GM19351 (cell line): Measurements from ENCODE around the gene PPT2.

Experiments used
- ATAC-seq: cut with Tn5 transposase; IDR thresholded peaks from one replicate; pipeline ENCODE4 v1.9.1; 2021; ENCODE audit warnings: mild to moderate bottlenecking, moderate library complexity; ENCODE audit not compliant: unreplicated experiment

Gene PPT2

DNA sequence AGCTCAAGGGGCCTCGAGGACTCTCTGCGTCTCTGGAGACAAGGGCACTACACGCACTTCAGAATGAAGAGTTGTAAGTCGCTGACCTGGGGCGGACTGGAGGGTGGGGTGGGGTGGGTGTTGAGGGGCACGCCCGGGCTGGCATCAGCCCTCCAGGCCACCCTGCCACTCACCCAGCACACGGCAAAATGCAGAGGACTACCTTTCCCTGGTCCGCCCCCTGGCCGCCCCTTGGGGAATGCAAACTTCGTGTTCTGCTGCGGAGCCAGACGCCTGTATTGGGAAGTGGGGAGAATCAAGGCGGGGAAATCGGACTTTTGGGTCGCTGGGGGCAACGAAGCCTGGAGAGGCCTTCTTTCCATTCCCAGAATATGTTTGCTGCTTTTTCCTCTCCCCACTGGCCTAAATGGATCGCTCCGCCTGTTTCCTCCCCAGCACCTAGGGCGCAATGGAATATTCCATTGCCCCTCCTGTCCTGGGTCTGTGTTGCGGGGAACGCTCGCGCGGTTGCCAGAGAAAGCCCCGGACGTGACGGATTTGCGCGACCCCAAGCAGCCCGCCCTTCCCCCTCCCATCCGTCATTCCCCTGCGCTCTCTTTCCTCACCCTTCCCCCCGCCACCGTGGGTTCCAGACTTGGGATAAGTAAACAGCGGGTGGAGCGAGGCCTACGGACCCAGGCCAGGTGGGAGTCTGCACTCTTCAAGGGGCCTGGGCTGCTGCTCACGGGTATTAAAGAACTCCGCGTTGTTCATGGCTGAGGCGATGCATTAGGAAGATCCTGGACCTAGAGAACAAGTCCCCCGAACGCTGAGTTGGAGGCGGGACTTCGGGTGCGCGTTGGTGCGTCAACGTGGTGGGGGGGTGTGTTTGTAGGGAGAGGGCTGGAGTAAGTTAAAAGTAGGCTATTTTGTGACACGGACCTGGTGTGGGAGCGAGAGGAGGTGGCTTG is at the start of gene PPT2:
Gene PPT2, plus strand, starts transcription at position 578 of the 950 bp plus-strand sequence. CDS start 454 bp downstream, outside the sequence.
- no peak for ATAC-seq

GRCh38 chr6:32105433-32105832 is 48.5 kb upstream of the PPT2 start:
- no peak for ATAC-seq

DNA sequence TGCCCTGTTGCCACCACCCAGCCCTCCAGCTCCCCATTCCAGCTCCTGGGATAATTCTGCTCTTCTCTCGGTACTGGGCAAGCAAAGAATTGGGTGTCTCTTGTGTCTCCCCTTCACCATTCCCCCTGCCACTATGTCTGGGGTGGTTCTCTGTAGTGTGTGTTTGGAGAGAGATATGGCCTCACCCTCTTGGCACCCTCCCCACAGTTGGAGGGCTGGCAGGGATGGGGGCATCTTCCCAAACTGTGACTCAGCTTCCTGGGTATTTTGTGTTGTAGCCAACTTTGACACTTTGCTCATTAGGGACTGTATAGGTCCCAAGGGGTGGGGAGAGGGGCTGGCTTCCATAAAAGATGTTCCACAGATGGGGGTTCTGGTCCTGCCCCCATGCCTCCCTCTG is 46.5 kb upstream of the PPT2 start:
- ATAC-seq = no peak

DNA sequence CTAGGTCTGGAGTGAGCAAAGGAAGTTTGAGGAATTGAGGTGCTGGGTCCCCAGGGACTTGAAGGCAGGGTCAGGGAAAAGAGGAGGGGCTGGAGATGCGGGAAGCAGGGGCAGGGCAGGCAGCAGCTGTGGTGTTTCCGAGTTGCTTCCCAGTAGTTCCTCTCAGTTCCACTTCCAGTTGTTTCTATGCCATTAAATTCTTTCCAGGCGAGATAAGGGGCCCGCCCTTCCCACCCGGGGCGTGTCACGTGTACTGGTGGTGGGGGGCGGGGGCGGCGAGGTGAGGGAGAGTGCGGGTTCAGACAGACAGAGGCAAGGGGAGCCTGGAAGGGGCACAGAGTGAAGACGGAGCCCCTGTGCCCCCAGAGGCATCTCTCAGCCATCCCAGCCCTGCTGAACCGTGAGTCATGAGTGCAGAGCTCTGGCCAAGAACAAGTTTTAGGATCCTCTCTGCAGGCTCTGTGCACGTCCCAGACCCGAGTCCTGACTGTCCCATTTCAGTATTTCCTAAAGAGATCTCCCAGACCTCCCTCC is 45.8 kb upstream of the PPT2 start:
- ATAC-seq = no peak

GRCh38 chr6:32108727-32109113 is 45.2 kb upstream of the PPT2 start:
- ATAC-seq = no peak

DNA sequence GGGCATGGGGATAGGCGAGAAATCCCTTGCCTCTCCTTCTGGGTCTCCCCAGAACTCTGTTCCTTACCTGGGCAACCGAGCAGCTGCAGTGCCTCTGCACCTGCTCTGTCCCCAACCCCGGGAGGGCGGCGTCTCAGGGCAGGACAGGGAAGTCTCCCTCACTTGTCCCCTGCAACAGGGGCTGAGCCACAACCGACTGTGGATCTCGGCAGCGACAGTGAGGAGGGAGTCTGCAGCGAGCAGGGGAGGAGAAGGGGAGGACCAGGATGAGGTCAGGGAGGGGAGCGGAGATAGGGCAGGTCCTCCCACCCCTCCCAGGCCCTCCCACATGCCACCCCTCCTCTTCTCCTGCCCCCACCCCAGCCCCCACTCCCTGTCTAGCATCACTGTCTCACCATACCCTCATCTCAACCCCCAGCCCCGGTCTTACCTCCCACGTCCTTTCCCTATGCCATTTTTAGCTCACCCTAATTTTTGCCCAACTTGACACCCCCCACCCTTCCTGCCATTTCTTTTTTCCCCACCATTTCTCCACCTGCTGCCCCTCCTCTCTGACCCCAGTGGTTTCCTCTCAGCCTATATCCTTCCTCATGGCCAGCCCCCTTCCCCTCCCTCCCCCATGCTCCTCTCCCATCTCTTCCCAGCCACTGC is 44.7 kb upstream of the PPT2 start, which contains the start of gene TNXB:
Gene TNXB, minus strand, starts transcription at position 225 of the 651 bp plus-strand sequence. CDS start 11,140 bp downstream, outside the sequence.
- ATAC-seq = no peak

DNA sequence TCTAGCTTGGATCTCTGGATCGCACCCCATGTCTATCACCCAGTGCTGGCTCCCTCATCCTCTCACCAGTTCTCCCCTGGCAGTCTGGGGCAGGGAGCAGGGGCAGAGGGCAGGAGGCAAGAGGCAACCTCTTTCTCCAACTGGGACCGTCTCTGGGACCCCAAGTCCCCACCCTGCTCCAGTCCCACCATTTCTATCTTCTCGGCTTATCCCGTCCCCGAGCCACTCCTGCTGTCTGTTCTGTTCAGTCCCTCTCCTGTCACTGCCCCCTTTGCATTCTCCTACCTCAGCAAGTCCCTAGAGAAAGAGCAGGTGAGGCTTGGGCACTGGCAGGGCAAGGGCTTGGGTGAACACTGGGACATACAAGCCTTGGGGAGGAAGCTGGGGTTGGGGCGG is 44.2 kb upstream of the PPT2 start:
- ATAC-seq = no peak

DNA sequence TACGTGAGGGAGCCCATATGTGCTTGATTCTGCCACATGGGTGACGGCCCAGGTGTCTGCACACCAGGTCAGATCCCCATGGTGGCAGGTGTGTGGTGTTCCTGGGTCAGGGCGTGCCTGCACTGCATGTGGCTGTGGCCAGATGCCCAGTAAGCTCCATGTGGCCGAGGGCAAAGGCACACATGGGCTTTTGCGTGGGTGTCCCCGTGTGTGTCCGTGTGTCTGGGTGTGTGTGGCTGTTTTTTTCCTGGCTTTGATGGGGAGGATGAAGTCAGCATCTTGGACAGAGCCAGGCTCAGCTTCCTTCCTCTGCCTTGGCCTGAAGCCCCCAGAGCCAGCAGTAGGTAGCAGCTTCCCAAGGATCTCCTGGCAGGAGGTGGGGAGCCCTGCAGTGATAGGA is 43.3 kb upstream of the PPT2 start:
- ATAC-seq = no peak

DNA sequence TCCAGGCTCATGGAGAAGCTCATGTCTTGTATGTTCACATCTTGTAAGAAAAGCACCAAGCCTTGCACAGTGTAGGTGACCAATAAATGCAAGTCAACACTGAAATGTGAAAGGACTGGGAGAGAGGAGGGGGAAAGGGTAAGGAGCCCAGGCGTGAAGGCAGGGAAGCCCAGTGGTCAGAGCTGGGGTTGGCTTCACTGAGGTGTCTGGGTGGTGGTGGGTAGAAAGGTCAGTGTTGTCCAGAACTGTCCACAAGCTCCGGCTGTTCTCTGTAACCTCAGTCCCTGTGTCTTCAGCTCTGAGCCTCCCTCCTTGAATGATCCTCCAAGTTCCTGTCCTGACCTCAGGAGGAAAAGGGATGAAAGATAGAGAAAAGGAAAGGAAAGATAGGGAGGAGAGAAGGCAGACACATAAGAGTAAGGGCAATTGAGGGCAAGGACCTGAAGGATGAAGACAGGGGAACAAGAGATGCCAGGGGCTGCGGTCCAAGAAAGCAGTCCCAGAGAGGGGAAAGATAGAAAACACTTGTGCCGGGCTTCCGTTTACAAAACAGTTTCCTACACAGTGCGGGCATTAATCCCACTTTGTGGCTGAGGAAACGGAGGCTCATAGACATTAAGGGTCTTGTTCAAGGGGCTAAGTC is 42.4 kb upstream of the PPT2 start:
- no peak for ATAC-seq

- ATAC-seq = no peak
These were observed 41.4 kb upstream of the PPT2 start for GRCh38 chr6:32112431-32112980.

DNA sequence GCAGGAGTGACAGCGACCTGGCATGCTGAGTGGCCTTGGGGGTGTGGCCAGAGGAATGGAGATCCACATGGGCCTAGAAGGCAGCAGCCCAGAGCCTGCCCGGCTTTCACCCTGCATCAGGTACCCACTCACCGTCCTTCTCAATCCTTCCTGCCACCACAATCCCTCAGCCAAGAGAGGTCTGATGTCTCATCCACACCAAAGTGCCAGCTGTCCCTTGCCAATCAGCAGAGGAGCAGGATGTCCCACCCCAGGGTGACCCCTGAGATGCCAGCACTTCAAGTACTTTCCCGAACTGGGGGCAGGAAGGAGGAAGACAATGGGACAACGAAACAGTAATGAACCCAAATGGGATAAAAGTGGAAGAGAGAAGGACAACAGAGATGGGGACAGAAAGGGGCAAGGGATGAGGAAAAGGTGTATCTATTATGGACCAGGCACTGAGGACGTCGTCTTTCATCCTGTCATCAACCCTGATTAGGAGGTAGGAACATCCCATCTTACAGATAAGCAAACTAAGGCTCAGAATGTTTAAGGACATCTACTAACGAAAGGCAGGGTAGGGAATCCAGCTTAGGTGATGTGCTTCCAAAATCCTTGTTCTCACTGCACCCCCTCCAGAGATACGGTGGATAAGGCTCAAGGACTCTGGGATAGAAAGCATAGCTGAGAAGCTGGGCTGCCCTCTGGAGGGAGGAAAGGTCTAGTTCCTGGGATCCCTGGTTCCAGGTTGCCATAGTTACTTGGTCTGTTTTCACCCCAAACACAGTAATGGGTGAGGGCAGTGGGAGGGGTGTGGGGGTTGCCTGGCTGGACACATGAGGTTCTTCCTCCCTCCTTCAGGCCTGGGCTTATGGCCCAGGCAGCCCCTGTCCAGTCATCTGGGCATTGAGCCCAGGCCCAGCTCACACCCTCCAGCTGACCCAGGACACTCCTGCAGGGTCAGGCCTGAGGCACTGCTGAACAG is 40.3 kb upstream of the PPT2 start:
- ATAC-seq = no peak

GRCh38 chr6:32114796-32115195 is 39.1 kb upstream of the PPT2 start:
- ATAC-seq = no peak

DNA sequence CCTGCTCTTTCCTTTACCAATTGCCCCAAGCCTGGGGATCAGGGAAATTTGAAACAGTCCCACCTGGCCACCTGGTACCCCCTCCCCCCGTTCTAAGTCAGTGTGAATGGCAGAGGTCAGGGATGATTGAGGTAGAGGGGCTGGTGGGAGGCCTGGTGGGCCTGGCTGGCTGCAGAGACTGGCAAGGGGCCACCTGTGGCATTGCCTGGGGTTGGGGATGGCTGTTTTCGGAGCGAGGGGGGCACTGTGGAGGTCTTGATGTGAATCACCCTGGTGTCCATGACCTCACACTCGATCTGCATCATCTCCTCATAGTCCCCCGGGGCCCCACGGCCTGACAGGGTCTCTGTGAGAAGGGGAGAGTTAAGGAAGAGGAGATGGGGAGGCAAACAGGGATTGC is 38.3 kb upstream of the PPT2 start:
- no peak for ATAC-seq

DNA sequence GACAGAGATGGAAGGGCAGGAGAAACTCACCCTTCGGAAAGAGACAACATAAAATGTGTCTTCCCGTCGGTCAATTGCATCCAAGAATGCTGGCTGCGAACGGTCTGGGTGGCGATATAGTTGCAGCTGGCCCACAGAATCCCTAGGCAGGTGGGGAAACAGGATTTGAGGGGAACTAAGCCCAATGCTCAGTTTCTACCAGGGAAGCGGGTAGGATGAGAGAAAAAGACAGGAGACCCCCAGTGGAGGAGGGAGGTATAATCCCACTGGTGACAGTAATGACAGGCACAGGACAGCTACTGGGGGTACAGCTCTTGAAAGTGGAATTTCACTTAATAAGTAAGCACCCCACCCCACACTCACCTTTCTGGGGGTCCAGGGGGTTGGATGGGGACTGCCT is 37.3 kb upstream of the PPT2 start:
- ATAC-seq = no peak

DNA sequence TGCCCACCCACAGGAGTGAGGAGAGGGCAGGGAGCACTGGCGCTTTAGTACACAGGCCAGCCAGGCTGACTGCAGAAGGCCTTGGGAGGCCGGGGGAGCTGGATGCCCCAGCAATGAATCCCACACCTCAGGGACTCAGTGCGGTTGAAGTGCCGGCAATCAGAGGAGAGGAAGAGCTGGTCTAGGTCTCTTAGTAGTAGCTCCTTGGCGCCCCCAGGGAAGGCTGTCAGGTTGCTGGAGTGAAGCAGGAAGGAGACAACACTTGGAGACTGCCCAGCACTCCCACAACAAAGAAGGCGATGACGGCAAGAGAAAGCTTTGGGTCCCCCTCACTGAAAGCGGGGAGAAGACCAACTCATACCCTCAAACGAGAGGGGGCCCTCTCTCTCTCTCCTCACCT is 36.5 kb upstream of the PPT2 start:
- no peak for ATAC-seq

DNA sequence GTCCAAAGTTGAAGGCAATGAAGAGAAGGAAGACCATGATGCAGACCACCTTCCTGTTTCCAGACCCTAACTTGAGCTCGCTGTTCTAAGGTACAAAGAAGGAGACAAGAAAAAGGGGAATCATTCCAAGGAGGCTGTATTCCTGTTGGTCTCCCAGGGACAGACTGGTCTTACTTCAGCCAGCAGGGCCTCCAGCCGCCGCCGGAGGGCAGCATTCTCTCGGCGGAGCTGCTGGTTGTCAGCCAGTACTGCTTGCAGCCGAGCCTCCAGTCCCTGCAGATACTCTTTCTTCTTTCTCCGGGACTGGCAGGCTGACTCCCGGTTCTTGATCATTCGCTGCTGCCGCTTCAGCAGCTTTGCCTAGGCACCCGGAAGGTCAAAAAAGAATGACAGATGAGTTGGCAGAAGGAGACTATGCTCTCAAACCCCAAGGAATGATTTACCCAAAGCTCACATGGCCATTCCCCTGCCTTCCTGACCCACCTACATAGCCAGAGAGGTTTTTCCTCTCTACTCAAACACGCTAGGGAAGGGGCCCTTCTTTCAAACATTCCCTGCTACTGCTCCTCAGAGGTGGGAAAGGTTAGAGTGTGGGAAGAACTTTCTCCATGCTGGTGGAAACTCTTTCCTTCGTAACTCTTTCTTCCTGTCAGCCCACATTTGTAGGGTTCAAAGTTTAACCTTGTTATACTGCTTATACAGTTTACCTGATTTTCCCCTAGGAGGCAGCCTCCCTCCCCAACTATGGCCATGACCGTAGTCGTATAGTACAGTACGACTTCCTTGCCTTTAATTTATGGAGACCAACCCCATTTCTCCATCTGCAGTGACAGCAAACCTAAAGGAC is 34.9 kb upstream of the PPT2 start:
- no peak for ATAC-seq

GRCh38 chr6:32120573-32121059 is 33.3 kb upstream of the PPT2 start:
- no peak for ATAC-seq

- no peak for ATAC-seq
These were observed 30.3 kb upstream of the PPT2 start for GRCh38 chr6:32123681-32124080.

DNA sequence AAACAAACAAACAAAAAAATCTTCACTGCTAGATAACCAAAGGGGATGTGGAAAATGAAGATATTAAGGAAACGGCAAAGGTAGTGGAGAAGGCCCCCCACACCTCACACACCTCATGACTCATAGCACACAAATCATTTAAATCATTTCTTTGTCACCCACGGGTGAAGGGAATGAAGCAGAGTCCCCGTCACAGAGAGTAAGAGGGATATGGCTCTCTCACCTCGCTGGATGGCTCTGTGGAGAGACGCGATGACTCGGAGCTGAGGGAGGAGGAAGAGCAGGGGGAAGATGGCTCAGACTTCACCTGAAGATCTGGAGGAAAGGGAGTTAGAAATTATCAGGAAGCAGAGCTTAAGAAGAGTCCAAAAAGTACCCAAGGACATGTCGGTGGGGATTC is 27.1 kb upstream of the PPT2 start:
- no peak for ATAC-seq
